ENCODE measurements around the gene CCT3. TPM values are rescaled to one million over a fixed set of nuclear protein-coding genes. Genes with fewer than 3 reads are reported as not detected.

The CCT3 gene
- total RNA-seq, 2 experiments from 2014 or later = 344 to 356 TPM

GRCh38 chr1:156316909-156317308 is 21.2 kb downstream of the CCT3 start:
- DNase-seq = no peak
- ChIA-PET CTCF (no interaction called here), POLR2A (no interaction called here)
- no peaks in the 10 kb centered on the region for H3K9me3 Mint-ChIP-seq
- no peak overlapping the region for H3K4me3 Mint-ChIP-seq
- no peaks in the 10 kb centered on the region for H3K27me3 Mint-ChIP-seq
- peaks cover 58% of the 10 kb centered on the region for H3K36me3 Mint-ChIP-seq
- intact Hi-C loops (cut with micrococcal nuclease) = no loop called here
- no peak overlapping the region for H3K27ac Mint-ChIP-seq
- H3K4me1 Mint-ChIP-seq (ENCODE audit: low read depth) = no peaks in the 10 kb centered on the region

GRCh38 chr1:156310962-156311361 is 27.1 kb downstream of the CCT3 start:
- ChIA-PET CTCF (interaction anchor here (1.1 kb wide), 1 partner anchor 8 kb away, joined by 4 read pairs; no protein-coding TSS in a partner anchor), POLR2A (interaction anchor here (0.7 kb wide), 1 partner anchor 15 kb away, joined by 3 read pairs; the partner anchor contains the start of gene GLMP)
- no peak overlapping the region for H3K4me3 Mint-ChIP-seq

GRCh38 chr1:156308078-156308477 is 30.0 kb downstream of the CCT3 start:
- H3K36me3 Mint-ChIP-seq = peaks cover 29% of the 10 kb centered on the region
- H3K27ac Mint-ChIP-seq = no peak overlapping the region
- ChIA-PET CTCF (interaction anchor here (2.3 kb wide), 1 partner anchor 11 kb away, joined by 5 read pairs; no protein-coding TSS in a partner anchor), POLR2A (no interaction called here)
- H3K9me3 Mint-ChIP-seq = no peaks in the 10 kb centered on the region
- no peak for DNase-seq
- H3K4me1 Mint-ChIP-seq (ENCODE audit: low read depth) = no peaks in the 10 kb centered on the region
- no peaks in the 10 kb centered on the region for H3K27me3 Mint-ChIP-seq
- H3K4me3 Mint-ChIP-seq = no peak overlapping the region
- intact Hi-C loops (cut with micrococcal nuclease) = no loop called here

More at GRCh38 chr1:156310962-156311361, 27.1 kb downstream of the CCT3 start:
- no peak overlapping the region for H3K27ac Mint-ChIP-seq
- no peaks in the 10 kb centered on the region for H3K4me1 Mint-ChIP-seq (ENCODE audit: low read depth)
- peaks cover 39% of the 10 kb centered on the region for H3K36me3 Mint-ChIP-seq
- no peaks in the 10 kb centered on the region for H3K9me3 Mint-ChIP-seq
- no peak for DNase-seq
- H3K27me3 Mint-ChIP-seq = no peaks in the 10 kb centered on the region
- intact Hi-C loops (cut with micrococcal nuclease) = no loop called here

GRCh38 chr1:156305215-156305614 is 32.9 kb downstream of the CCT3 start:
- H3K36me3 Mint-ChIP-seq = peaks cover 21% of the 10 kb centered on the region
- H3K4me1 Mint-ChIP-seq (ENCODE audit: low read depth) = no peaks in the 10 kb centered on the region
- CTCF ChIA-PET = interaction anchor here (0.9 to 1.2 kb wide), 2 partner anchors 30 to 81 kb away, joined by 3 read pairs; no protein-coding TSS in a partner anchor

GRCh38 chr1:156303241-156303640 is 34.9 kb downstream of the CCT3 start:
- no peaks in the 10 kb centered on the region for H3K27me3 Mint-ChIP-seq

More at GRCh38 chr1:156305215-156305614, 32.9 kb downstream of the CCT3 start:
- Mint-ChIP-seq H3K4me3 (no peak overlapping the region), H3K27me3 (no peaks in the 10 kb centered on the region), H3K27ac (no peak overlapping the region), H3K9me3 (no peaks in the 10 kb centered on the region)
- DNase-seq = no peak
- intact Hi-C loops (cut with micrococcal nuclease) = no loop called here
- POLR2A ChIA-PET = no interaction called here

GRCh38 chr1:156298852-156299357 is 39.2 kb downstream of the CCT3 start, which contains the start of gene VHLL:
Gene VHLL, minus strand, starts transcription at chr1:156299307. Its CDS starts 118 bp downstream, at chr1:156299189.
- intact Hi-C loops (cut with micrococcal nuclease) = no loop called here
- ChIA-PET CTCF (no interaction called here), POLR2A (no interaction called here)
- Mint-ChIP-seq H3K27me3 (no peaks in the 10 kb centered on the region), H3K36me3 (no peaks in the 10 kb centered on the region), H3K27ac (no peak within 1 kb of the TSS), H3K9me3 (no peaks in the 10 kb centered on the region), H3K4me1 (ENCODE audit: low read depth) (peaks cover 16% of the 10 kb centered on the region), H3K4me3 (no peak within 1 kb of the TSS)
- no peak for DNase-seq

More at GRCh38 chr1:156303241-156303640, 34.9 kb downstream of the CCT3 start:
- intact Hi-C loops (cut with micrococcal nuclease) = no loop called here
- ChIA-PET CTCF (interaction anchor here (1.6 kb wide), 1 partner anchor 16 kb away, joined by 6 read pairs; no protein-coding TSS in a partner anchor), POLR2A (no interaction called here)
- DNase-seq = no peak
- Mint-ChIP-seq H3K4me3 (no peak overlapping the region), H3K9me3 (no peaks in the 10 kb centered on the region), H3K4me1 (ENCODE audit: low read depth) (no peaks in the 10 kb centered on the region), H3K36me3 (peaks cover 12% of the 10 kb centered on the region), H3K27ac (no peak overlapping the region)

GRCh38 chr1:156295391-156295947 is 42.6 kb downstream of the CCT3 start, which contains the start of gene GLMP:
Gene GLMP, minus strand, starts transcription at chr1:156295679. Its CDS starts 34 bp downstream, at chr1:156295645.
- POLR2A ChIA-PET = interaction anchor here (0.7 to 3.1 kb wide), 3 partner anchors 13 to 22 kb away, joined by 3 to 15 read pairs (median 3); partner anchors contain the start of genes SMG5 and TMEM79
- no peaks in the 10 kb centered on the region for H3K27me3 Mint-ChIP-seq
- H3K27ac Mint-ChIP-seq = no peak within 1 kb of the TSS
- peak; percentile 72 for DNase-seq
- intact Hi-C loops (cut with micrococcal nuclease) = loop anchor here (1.0 kb wide), 1 partner anchor 12 kb away; no protein-coding TSS in a partner anchor
- peaks cover 16% of the 10 kb centered on the region for H3K4me1 Mint-ChIP-seq (ENCODE audit: low read depth)
- CTCF ChIA-PET = interaction anchor here (0.6 to 1.0 kb wide), 4 partner anchors 9 to 29 kb away, joined by 3 to 4 read pairs (median 4); partner anchors contain the start of gene SMG5
- H3K4me3 Mint-ChIP-seq = peak within 1 kb of the TSS; percentile 84
- H3K9me3 Mint-ChIP-seq = no peaks in the 10 kb centered on the region
- peaks cover 3% of the 10 kb centered on the region for H3K36me3 Mint-ChIP-seq

- Mint-ChIP-seq H3K4me1 (ENCODE audit: low read depth) (peaks cover 16% of the 10 kb centered on the region), H3K36me3 (peaks cover 3% of the 10 kb centered on the region), H3K27ac (no peak overlapping the region), H3K27me3 (no peaks in the 10 kb centered on the region), H3K4me3 (no peak overlapping the region), H3K9me3 (no peaks in the 10 kb centered on the region)
- ChIA-PET POLR2A (interaction anchor here (3.1 kb wide), 1 partner anchor 11 kb away, joined by 15 read pairs; the partner anchor contains the start of genes SMG5 and TMEM79), CTCF (interaction anchor here (1.4 to 1.7 kb wide), 2 partner anchors 11 to 25 kb away, joined by 4 to 5 read pairs; partner anchors contain the start of gene SMG5)
- no peak for DNase-seq
- intact Hi-C loops (cut with micrococcal nuclease) = no loop called here
Measured at GRCh38 chr1:156293895-156294294, 44.2 kb downstream of the CCT3 start.

- ChIA-PET POLR2A (interaction anchor here (3.1 kb wide), 1 partner anchor 10 kb away, joined by 15 read pairs; the partner anchor contains the start of genes SMG5 and TMEM79), CTCF (interaction anchor here (1.7 kb wide), 1 partner anchor 10 kb away, joined by 5 read pairs; the partner anchor contains the start of gene SMG5)
- no peak for DNase-seq
- intact Hi-C loops (cut with micrococcal nuclease) = no loop called here
- Mint-ChIP-seq H3K27ac (no peak overlapping the region), H3K4me1 (ENCODE audit: low read depth) (peaks cover 16% of the 10 kb centered on the region), H3K9me3 (no peaks in the 10 kb centered on the region), H3K4me3 (no peak overlapping the region), H3K36me3 (peaks cover 3% of the 10 kb centered on the region), H3K27me3 (no peaks in the 10 kb centered on the region)
Measured at GRCh38 chr1:156293098-156293434, 45.0 kb downstream of the CCT3 start.

GRCh38 chr1:156291226-156292061 is 46.6 kb downstream of the CCT3 start:
- Mint-ChIP-seq H3K4me1 (ENCODE audit: low read depth) (peaks cover 16% of the 10 kb centered on the region), H3K27ac (no peak overlapping the region), H3K36me3 (peaks cover 3% of the 10 kb centered on the region), H3K4me3 (no peak overlapping the region), H3K27me3 (no peaks in the 10 kb centered on the region), H3K9me3 (no peaks in the 10 kb centered on the region)
- POLR2A ChIA-PET = no interaction called here
- CTCF ChIA-PET = no interaction called here
- intact Hi-C loops (cut with micrococcal nuclease) = no loop called here
- DNase-seq = peak; percentile 18

- intact Hi-C loops (cut with micrococcal nuclease) = no loop called here
- H3K27ac Mint-ChIP-seq = no peak overlapping the region
- H3K36me3 Mint-ChIP-seq = peaks cover 4% of the 10 kb centered on the region
- POLR2A ChIA-PET = no interaction called here
- CTCF ChIA-PET = no interaction called here
- peaks cover 7% of the 10 kb centered on the region for H3K4me1 Mint-ChIP-seq (ENCODE audit: low read depth)
- H3K27me3 Mint-ChIP-seq = no peaks in the 10 kb centered on the region
- H3K9me3 Mint-ChIP-seq = no peaks in the 10 kb centered on the region
- DNase-seq = no peak
- no peak overlapping the region for H3K4me3 Mint-ChIP-seq
Measured at GRCh38 chr1:156289857-156290256, 48.2 kb downstream of the CCT3 start.

- POLR2A ChIA-PET = interaction anchor here (0.6 kb wide), 1 partner anchor 18 kb away, joined by 3 read pairs; no protein-coding TSS in a partner anchor
- CTCF ChIA-PET = no interaction called here
- H3K27me3 Mint-ChIP-seq = no peaks in the 10 kb centered on the region
Measured at GRCh38 chr1:156286061-156286460, 52.0 kb downstream of the CCT3 start.

More at GRCh38 chr1:156286061-156286460, 52.0 kb downstream of the CCT3 start:
- H3K4me3 Mint-ChIP-seq = no peak overlapping the region
- peaks cover 13% of the 10 kb centered on the region for H3K36me3 Mint-ChIP-seq
- intact Hi-C loops (cut with micrococcal nuclease) = no loop called here
- DNase-seq = no peak
- H3K4me1 Mint-ChIP-seq (ENCODE audit: low read depth) = peaks cover 24% of the 10 kb centered on the region
- H3K27ac Mint-ChIP-seq = no peak overlapping the region
- no peaks in the 10 kb centered on the region for H3K9me3 Mint-ChIP-seq

Data from activated CD4-positive, alpha-beta memory T cell treated with anti-CD3 and anti-CD28 coated beads for 36 hours (primary cell).